B cell (primary cell): Measurements from ENCODE around the gene L3HYPDH. TPM values are rescaled to one million over a fixed set of nuclear protein-coding genes. Genes with fewer than 3 reads are reported as not detected.

Experiments used
- ATAC-seq: fragments of 200-7000 bp; cut with Tn5 transposase; one replicate; pipeline ENCODE4 v1.10.0; 2021; ENCODE audit warnings: low read depth, mild to moderate bottlenecking, moderate number of reproducible peaks, moderate library complexity
- CTCF ChIA-PET: fragments of 350-600 bp; sonication (Branson Sonifier 250); formaldehyde crosslinking; loops from one replicate; lab custom pipeline; 2021; ENCODE audit warnings: antibody characterized with exemption, inconsistent platforms; lab: Charles Lee
- POLR2A ChIA-PET: fragments of 350-600 bp; sonication (Branson Sonifier 250); formaldehyde crosslinking; loops from one replicate; lab custom pipeline; 2021; ENCODE audit warnings: antibody characterized with exemption; lab: Charles Lee
- DNase-seq: peaks from one replicate; pipeline ENCODE4 v3.0.0; 2013
- H2AFZ ChIP-seq: 2 replicates; pipeline ENCODE4 v1.6.1; 2012; ENCODE audit warnings: mild to moderate bottlenecking, low read depth, low read length; ENCODE audit not compliant: insufficient read depth, poor library complexity, severe bottlenecking
- H3K27ac ChIP-seq, 2 donors: 1 replicate in 1 of 2; 2 replicates in 1 of 2; pipeline ENCODE4 v1.5.1; 2012 to 2013; ENCODE audit warnings: low read length in 2 of 2, mild to moderate bottlenecking in 2 of 2, moderate library complexity in 1 of 2
- H3K27me3 ChIP-seq, 4 experiments: fragments of 200-600 bp in 1 of 4; sonication (generic) in 1 of 4; replicated peaks in 1 of 4; 1 replicate in 2 of 4; 2 replicates in 2 of 4; pipeline versions ENCODE4 v1.6.1 to v1.7.0; 2013 to 2016; ENCODE audit warnings: low read length in 3 of 4, mild to moderate bottlenecking in 2 of 4, mixed read lengths in 1 of 4, moderate library complexity in 1 of 4; ENCODE audit not compliant: insufficient read depth in 4 of 4, control insufficient read depth in 3 of 4; ENCODE audit errors: control extremely low read depth in 1 of 4
- H3K36me3 ChIP-seq, 2 experiments: replicated peaks in 1 of 2; 1 replicate in 1 of 2; 2 replicates in 1 of 2; pipeline versions ENCODE4 v1.6.1 to v1.7.1; 2013; ENCODE audit warnings: low read length in 1 of 2; ENCODE audit not compliant: insufficient read depth in 2 of 2, control insufficient read depth in 1 of 2; ENCODE audit errors: control extremely low read depth in 1 of 2, extremely low read depth in 1 of 2
- H3K4me1 ChIP-seq, 2 donors: fragments of 200-600 bp in 1 of 2; sonication (generic) in 1 of 2; 1 replicate in 1 of 2; 2 replicates in 1 of 2; pipeline versions ENCODE4 v1.5.1 to v1.6.1; 2013 to 2017; ENCODE audit warnings: low read length in 2 of 2; ENCODE audit not compliant: control insufficient read depth in 2 of 2, insufficient read depth in 2 of 2
- H3K4me2 ChIP-seq: replicated peaks from 2 replicates; pipeline ENCODE3; 2012; ENCODE audit warnings: mild to moderate bottlenecking, low read depth, low read length; ENCODE audit not compliant: poor library complexity, severe bottlenecking
- H3K4me3 ChIP-seq, 5 experiments: fragments of 200-600 bp in 1 of 5; sonication (generic) in 1 of 5; 1 replicate in 3 of 5; 2 replicates in 2 of 5; pipeline versions ENCODE4 v1.5.1 to v1.7.0; 2011 to 2016; ENCODE audit warnings: low read length in 4 of 5, mild to moderate bottlenecking in 4 of 5, low read depth in 2 of 5, control low read depth in 1 of 5, moderate library complexity in 1 of 5; ENCODE audit not compliant: insufficient read depth in 1 of 5; ENCODE audit errors: control extremely low read depth in 1 of 5, extremely low read depth in 1 of 5
- H3K79me2 ChIP-seq: fragments of 200-600 bp; sonication (generic); one replicate; pipeline ENCODE4 v1.6.0; 2016; ENCODE audit warnings: low read length; ENCODE audit not compliant: control insufficient read depth, insufficient read depth
- H3K9ac ChIP-seq: fragments of 200-600 bp; sonication (generic); 2 replicates; pipeline ENCODE4 v1.6.1; 2017; ENCODE audit warnings: mild to moderate bottlenecking, low read length, moderate library complexity
- H3K9me3 ChIP-seq, 3 donors: one replicate each; pipeline versions ENCODE4 v1.6.1 to v1.7.1; 2013; ENCODE audit warnings: low read length in 2 of 3; ENCODE audit not compliant: control insufficient read depth in 2 of 3, insufficient read depth in 1 of 3; ENCODE audit errors: control extremely low read depth in 1 of 3
- H4K20me1 ChIP-seq: 2 replicates; pipeline ENCODE4 v1.6.0; 2012; ENCODE audit warnings: mild to moderate bottlenecking, low read length; ENCODE audit not compliant: insufficient read depth, control insufficient read depth, poor library complexity, severe bottlenecking
- H3K27ac Mint-ChIP-seq: one replicate; pipeline ENCODE4 v1.8.0; 2021; ENCODE audit warnings: mixed read lengths
- H3K27me3 Mint-ChIP-seq: one replicate; pipeline ENCODE4 v1.8.0; 2021; ENCODE audit warnings: mixed read lengths
- H3K4me1 Mint-ChIP-seq: one replicate; pipeline ENCODE4 v1.8.0; 2021; ENCODE audit warnings: mixed read lengths
- H3K4me3 Mint-ChIP-seq: one replicate; pipeline ENCODE4 v1.8.0; 2021; ENCODE audit warnings: mixed read lengths
- H3K9me3 Mint-ChIP-seq: one replicate; pipeline ENCODE4 v1.8.0; 2022; ENCODE audit warnings: mixed read lengths; ENCODE audit not compliant: insufficient read depth
- CTCF ChIP-seq: fragments of 200-600 bp; IDR thresholded peaks from one replicate; pipeline ENCODE4 v1.8.0; 2022; ENCODE audit warnings: antibody characterized with exemption, mild to moderate bottlenecking
- EZH2 ChIP-seq: IDR thresholded peaks from 2 replicates; pipeline ENCODE4 v1.6.1; 2012; ENCODE audit warnings: borderline replicate concordance, low read depth, mild to moderate bottlenecking, moderate library complexity, low read length; ENCODE audit not compliant: insufficient read depth, poor library complexity, severe bottlenecking
- WGBS: methylation state at CpG from one replicate; pipeline ENCODE4 v1.1.5; 2013; ENCODE audit warnings: missing lambda C conversion rate; ENCODE audit not compliant: insufficient coverage; 5-methylcytosine and 5-hydroxymethylcytosine counted together
- intact Hi-C: fragments of 100-400 bp; cut with micrococcal nuclease; formaldehyde crosslinking; loops from one replicate; pipeline ENCODE4 v1.10.0; 2022
- polyA plus RNA-seq: library from polyadenylated mRNA; depleted of rRNA; stranded (reverse); fragments of >200 nt; gene quantifications from 2 replicates; pipeline ENCODE4 v1.2.3, GENCODE V29; 2012
- total RNA-seq, 2 donors: library from RNA; stranded (reverse); fragments of 120-200 nt in 1 of 2; gene quantifications; 1 replicate in 1 of 2; 2 replicates in 1 of 2; pipeline versions ENCODE4 v1.2.3 to v1.2.4, GENCODE V29; 2013 to 2022

The L3HYPDH gene
- total and polyA plus RNA-seq, 2 donors (not counting 1 experiment from before 2014, with no cell fraction given): 74.5 to 126 TPM

- ChIA-PET CTCF (interaction anchor here (0.8 kb wide), 1 partner anchor 8 kb away, joined by 3 read pairs; the partner anchor contains the start of gene L3HYPDH), POLR2A (no interaction called here)
- H2AFZ ChIP-seq: no peak overlapping the region
- H3K4me2 ChIP-seq: no peak overlapping the region
- H3K79me2 ChIP-seq: peaks cover 17% of the 10 kb centered on the region
- TF ChIP-seq EZH2 (no peak), CTCF (no peak)
- H3K4me1 ChIP-seq: no peaks in the 10 kb centered on the region
- no peaks in the 10 kb centered on the region for H3K9me3 ChIP-seq
- no peak overlapping the region for H3K4me3 ChIP-seq
- no peaks in the 10 kb centered on the region for H3K27me3 Mint-ChIP-seq
- no peak overlapping the region for H3K9ac ChIP-seq
- WGBS: 100% methylated on average over 1 of the region's 1 CpG
- no peaks in the 10 kb centered on the region for H3K9me3 Mint-ChIP-seq
- no peak for DNase-seq
- H3K4me1 Mint-ChIP-seq: peaks cover 10% of the 10 kb centered on the region
- intact Hi-C loops: no loop called here
- peaks cover 16% of the 10 kb centered on the region for H4K20me1 ChIP-seq
- no peak overlapping the region for H3K4me3 Mint-ChIP-seq
- ATAC-seq: no peak
- peaks cover 12 to 68% of the 10 kb centered on the region in 2 experiments for H3K36me3 ChIP-seq
- H3K27ac Mint-ChIP-seq: no peak overlapping the region
- H3K27ac ChIP-seq: no peak overlapping the region
- H3K27me3 ChIP-seq: no peaks in the 10 kb centered on the region
These were observed 8.2 kb upstream of the L3HYPDH start for GRCh38 chr14:59492384-59492783.

- H3K4me3 Mint-ChIP-seq: no peak overlapping the region
- no peak overlapping the region for H3K4me2 ChIP-seq
- peaks cover 18% of the 10 kb centered on the region for H4K20me1 ChIP-seq
- H3K79me2 ChIP-seq: peaks cover 32% of the 10 kb centered on the region
- no peak overlapping the region for H3K27ac Mint-ChIP-seq
- no peak overlapping the region for H3K4me3 ChIP-seq
- peaks cover 12 to 63% of the 10 kb centered on the region in 2 experiments for H3K36me3 ChIP-seq
- H3K27me3 ChIP-seq: no peaks in the 10 kb centered on the region
- peaks cover 3 to 6% of the 10 kb centered on the region in 2 donors for H3K4me1 ChIP-seq
- ChIA-PET CTCF (interaction anchor here (1.5 kb wide), 1 partner anchor 17 kb away, joined by 4 read pairs; no protein-coding TSS in a partner anchor), POLR2A (no interaction called here)
- DNase-seq (no peak), ATAC-seq (no peak)
- WGBS: 94% methylated on average over 3 of the region's 3 CpGs
- no peaks in the 10 kb centered on the region for H3K9me3 Mint-ChIP-seq
- no peak overlapping the region for H2AFZ ChIP-seq
- no peak overlapping the region for H3K27ac ChIP-seq
- no peaks in the 10 kb centered on the region for H3K27me3 Mint-ChIP-seq
- TF ChIP-seq EZH2 (no peak), CTCF (no peak)
- intact Hi-C loops: no loop called here
- H3K9me3 ChIP-seq: no peaks in the 10 kb centered on the region
- no peak overlapping the region for H3K9ac ChIP-seq
- H3K4me1 Mint-ChIP-seq: peaks cover 14% of the 10 kb centered on the region
These were observed 6.5 kb upstream of the L3HYPDH start for GRCh38 chr14:59490756-59491155.
